GM12872 (cell line): ENCODE results near the gene KRT39.

ENCODE experiments used
- TF ChIP-seq, protein P1 (sequence below): IDR thresholded peaks from 3 replicates; pipeline ENCODE4 v1.5.1; 2011; ENCODE audit warnings: low read depth, mild to moderate bottlenecking, low read length, moderate library complexity; ENCODE audit not compliant: insufficient read depth

KRT39 gene

DNA sequence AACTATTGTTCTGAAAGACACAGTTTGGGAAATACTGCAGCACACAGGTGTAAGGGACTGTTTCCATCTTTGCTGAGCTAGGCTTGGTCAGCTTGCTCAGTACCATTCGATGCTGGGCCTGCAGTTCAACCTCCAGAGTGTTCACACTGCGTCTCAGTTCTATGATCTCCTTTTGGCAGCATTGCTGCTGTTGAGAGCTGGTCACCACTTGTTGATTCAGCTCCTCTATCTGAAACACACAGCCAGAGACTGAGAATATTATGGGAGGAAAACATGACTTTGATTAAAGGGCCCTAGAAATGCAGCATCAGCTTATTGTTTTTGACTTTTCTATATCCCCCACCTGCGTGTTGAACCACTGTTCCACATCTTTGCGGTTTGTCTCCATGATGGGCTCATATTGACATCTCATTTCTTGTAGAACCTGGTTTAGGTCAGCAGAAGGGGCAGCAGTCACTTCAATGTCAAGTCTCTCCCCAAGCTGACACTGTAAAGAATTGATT, 4.6 kb downstream of the KRT39 start:
- TF ChIP-seq, protein P1, sequence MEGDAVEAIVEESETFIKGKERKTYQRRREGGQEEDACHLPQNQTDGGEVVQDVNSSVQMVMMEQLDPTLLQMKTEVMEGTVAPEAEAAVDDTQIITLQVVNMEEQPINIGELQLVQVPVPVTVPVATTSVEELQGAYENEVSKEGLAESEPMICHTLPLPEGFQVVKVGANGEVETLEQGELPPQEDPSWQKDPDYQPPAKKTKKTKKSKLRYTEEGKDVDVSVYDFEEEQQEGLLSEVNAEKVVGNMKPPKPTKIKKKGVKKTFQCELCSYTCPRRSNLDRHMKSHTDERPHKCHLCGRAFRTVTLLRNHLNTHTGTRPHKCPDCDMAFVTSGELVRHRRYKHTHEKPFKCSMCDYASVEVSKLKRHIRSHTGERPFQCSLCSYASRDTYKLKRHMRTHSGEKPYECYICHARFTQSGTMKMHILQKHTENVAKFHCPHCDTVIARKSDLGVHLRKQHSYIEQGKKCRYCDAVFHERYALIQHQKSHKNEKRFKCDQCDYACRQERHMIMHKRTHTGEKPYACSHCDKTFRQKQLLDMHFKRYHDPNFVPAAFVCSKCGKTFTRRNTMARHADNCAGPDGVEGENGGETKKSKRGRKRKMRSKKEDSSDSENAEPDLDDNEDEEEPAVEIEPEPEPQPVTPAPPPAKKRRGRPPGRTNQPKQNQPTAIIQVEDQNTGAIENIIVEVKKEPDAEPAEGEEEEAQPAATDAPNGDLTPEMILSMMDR, result no peak

DNA sequence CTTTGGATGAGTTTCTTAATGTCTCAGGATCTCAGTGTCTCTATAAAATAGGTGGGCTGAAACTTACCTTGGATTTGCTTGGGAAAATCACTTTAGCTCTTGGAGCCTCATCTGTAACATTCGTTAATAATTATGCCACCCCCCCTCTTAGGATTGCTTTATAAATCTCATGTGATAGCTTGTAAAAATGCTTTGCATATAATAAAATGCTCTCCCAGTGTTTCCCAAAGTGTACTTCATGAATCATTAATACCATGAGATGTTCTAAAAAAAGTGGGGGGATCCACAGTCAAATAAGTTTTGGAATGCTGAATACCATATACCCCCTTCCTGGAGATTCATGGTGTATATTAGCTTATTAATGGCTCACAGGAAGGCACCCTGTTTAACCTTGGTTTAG, 5.2 kb downstream of the KRT39 start:
- TF ChIP-seq, protein P1, result no peak

DNA sequence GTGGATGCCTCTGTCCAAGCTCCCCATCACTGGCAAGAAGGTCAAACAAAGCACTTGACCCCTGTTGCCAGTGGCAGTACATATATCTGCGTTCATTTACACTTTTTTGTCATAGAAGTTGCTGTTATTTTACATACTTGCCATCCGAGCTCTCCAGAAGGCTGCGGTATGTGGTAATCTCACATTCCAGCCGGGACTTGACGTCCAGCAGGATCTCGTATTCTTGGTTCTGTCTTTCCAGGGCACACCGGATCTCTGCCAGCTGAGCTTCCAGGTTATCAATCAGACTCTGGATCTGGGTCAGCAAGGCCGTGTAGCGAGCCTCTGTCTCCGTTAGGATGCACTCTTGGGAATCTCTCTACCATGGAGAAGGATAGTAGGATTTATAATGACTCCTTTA, 6.6 kb downstream of the KRT39 start:
- TF ChIP-seq, protein P1, result no peak

DNA sequence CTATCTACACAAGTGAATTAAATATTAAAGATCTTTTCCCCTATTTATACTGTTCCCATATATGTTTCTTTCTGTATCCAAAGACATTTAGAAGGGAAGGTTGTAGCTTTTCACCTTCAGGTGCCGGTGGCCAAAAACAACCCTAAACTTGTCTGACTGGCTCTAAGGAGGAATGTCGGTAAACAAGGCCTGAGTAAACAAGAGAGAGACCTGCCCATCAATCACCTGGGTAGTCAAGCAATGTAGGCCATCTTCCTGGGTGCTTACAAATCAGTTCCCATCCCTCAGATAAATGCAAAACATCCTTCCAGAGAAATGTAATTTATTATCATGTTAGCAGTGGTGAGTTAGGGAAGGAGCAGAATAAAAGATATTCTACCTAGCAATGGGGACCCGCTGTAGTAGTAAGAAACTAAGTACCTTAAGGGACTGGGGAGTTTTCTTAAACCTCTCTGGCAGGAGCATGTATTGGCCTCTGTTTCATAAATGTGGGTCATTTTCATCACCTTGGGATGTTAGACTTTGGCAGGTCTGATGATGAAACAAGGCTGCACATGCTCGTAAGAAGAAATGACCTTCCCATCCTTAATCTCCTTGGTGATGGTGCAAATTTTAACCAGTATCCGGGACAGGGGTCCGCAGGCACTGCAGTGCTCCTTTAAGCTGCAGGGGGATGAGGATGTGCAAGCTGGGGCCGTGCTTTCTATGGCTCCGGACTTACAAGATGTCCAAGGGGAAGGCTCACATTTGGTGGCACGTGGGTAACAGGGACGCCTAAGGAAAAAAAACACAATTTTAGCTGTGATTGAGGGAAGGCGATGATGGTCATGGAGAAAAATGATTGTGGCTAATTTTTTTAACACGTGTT, 8.4 kb downstream of the KRT39 start:
- TF ChIP-seq, protein P1, result no peak

DNA sequence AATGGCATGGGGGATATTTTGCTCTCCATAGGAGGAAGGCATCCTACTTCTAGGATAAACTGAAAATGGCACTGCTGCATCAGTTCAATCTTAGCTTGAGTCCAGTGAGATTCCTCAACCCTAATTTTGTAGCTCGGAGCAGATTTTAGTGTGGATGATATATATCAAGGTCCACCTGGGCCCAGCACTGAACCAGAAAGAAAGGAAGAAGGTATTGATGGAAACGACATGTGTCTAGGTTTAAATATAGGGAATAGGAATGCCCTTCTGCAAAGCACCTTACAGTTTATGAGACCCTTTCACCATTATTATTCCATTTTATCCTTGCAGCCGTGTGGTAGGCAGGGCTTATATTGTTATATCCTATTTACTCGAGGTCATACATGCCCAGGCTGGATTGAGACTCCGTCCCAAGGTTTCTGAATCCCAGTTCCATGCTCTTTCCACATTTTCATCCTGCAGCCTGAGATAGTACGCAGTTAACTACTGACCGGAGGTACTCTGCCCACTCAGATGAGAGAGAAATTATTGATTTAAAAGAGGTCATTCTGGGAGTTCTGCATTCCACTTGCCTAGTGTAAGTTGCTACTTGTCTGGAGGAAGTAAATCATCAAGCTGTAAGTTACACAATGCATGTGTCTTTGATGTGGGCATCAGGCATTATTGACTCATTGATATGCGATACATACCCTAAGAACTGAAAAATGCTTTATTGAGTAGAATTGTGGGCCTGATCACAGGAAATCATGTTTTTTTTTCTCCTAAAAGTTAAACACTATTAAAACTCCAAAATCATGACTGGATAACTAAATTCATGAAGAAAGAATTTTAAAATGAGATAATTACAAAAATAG, 10.1 kb downstream of the KRT39 start:
- TF ChIP-seq, protein P1, result no peak

DNA sequence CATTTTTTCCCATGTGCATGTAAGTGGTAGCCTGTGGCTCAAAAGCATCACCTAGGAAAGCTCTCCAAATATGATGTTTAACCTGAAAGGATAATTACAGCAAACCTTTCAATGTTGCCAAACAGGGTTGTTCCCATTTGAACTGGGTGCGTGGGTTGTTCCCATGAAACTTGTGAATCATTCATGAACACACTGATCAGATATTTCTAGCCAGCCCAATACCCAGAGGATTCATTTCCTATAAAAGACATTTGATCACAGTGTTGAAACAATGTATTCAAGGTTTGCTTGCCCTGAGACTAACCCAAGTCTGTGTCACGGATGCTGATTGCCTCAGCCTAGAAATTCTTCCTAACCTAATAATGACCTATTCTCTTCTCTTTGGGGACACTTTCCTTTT, 12.9 kb downstream of the KRT39 start:
- TF ChIP-seq, protein P1, result no peak

DNA sequence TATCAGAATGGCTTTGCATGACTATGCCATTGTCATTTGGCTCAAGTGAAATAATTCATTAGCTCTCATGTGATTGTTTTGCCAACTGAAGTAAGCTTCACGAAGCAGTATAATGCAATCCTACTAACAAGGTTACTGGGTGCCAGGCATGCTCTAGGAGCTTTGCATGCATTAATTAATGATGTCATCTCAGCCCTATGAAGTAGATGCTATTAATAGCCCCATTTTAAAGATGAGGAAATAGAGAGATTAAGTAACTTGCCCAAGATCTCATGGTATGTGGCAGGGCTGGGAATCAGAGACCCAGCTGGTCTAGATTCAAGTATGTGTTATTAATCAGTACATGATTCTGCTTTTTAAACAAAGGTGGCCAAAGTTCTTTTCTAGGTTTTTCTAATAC, 14.1 kb downstream of the KRT39 start:
- TF ChIP-seq, protein P1, result no peak
